Choroid plexus epithelial cell (primary cell): Measurements from ENCODE around the gene UTS2B.
"Not testable (repeated sequence)": the region's sequence is repeated elsewhere in the genome, so short reads cannot be mapped to it uniquely, and the experiment has no call there.

Source experiments
- DNase-seq: peaks from one replicate; pipeline ENCODE4 v3.0.0-alpha.2; 2010; ENCODE audit warnings: low read depth
- H3K4me3 ChIP-seq: 2 replicates; pipeline ENCODE4 v1.5.1; 2011; ENCODE audit warnings: low read depth, mild to moderate bottlenecking, control low read depth, low read length, moderate library complexity
- TF ChIP-seq, protein P1 (sequence below): conservative IDR thresholded peaks from 2 replicates; pipeline ENCODE4 v1.5.1; 2011; ENCODE audit warnings: low read depth, mild to moderate bottlenecking, control low read depth, inconsistent platforms, low read length, moderate library complexity

UTS2B gene

DNA sequence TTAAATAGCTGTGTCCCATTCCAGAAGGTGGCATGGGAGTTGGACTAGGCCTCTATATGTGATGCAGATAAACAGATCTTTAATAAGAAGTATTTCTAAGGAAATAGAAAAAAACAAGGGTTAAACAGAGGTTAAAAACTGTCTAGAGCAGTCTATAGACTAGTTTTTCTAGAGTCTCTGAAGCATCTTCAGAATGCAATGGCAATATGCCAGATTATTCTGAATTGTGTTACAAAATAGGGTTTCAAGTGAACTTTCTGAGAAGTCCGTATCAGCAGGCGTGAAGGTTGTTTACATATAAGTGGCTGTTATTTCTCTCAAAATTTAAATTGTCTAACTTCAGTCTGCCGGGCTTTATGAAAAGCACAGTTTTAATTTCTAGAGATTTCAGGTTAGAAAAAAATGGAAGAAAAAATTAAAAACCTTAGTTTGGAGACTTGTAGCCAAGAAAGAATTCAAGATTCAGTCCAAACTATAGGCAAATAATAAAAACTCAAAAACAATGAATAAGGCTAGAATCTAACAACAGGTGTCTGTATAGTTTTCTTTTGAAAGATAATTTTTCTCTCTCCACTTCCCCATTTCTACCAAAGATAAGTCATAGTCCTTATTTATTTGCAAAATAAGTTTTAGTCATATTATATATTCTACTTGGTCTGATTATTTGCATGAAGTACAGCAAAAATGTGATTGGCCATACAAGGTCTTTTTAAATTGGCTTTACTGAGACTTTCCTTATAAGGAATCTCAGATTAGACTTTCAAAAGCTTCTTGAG is 76.0 kb downstream of the UTS2B start:
- TF ChIP-seq, protein P1, sequence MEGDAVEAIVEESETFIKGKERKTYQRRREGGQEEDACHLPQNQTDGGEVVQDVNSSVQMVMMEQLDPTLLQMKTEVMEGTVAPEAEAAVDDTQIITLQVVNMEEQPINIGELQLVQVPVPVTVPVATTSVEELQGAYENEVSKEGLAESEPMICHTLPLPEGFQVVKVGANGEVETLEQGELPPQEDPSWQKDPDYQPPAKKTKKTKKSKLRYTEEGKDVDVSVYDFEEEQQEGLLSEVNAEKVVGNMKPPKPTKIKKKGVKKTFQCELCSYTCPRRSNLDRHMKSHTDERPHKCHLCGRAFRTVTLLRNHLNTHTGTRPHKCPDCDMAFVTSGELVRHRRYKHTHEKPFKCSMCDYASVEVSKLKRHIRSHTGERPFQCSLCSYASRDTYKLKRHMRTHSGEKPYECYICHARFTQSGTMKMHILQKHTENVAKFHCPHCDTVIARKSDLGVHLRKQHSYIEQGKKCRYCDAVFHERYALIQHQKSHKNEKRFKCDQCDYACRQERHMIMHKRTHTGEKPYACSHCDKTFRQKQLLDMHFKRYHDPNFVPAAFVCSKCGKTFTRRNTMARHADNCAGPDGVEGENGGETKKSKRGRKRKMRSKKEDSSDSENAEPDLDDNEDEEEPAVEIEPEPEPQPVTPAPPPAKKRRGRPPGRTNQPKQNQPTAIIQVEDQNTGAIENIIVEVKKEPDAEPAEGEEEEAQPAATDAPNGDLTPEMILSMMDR = no peak
- peak; percentile 90 for DNase-seq
- no peak overlapping the region for H3K4me3 ChIP-seq

DNA sequence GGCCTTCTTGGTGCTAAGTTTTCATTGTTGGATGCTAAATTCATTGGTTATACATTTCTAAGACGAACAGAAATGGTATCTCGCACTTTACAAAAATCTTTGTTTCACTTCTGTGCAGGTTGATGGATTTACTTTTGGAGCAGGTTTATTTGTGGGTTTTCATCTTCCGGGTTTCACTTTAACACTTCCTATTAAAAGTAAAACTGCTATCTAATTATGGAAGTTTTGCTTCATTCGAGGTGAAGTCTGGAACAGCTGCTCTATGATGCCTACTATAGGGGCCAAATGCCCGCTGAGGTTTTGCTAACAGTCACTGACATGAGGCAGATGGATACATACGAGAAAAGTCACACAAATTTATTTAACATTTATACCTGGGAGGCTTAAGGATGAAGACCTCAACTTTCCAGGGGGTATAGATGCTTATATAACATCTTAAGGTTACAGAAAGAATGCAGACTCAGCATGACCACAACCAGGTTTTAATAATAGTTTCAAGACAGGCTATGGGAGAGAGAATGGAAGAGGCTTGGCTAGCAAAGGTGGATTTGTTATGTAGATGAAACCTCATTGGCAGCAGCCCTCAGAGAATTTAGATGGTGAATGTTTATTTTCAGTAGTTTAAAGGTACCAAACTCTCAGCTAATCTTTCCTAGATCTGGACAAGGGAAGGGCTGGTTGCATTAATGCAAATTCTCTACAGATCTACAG is 77.1 kb downstream of the UTS2B start:
- TF ChIP-seq, protein P1 = no peak
- H3K4me3 ChIP-seq = no peak overlapping the region
- no peak for DNase-seq

DNA sequence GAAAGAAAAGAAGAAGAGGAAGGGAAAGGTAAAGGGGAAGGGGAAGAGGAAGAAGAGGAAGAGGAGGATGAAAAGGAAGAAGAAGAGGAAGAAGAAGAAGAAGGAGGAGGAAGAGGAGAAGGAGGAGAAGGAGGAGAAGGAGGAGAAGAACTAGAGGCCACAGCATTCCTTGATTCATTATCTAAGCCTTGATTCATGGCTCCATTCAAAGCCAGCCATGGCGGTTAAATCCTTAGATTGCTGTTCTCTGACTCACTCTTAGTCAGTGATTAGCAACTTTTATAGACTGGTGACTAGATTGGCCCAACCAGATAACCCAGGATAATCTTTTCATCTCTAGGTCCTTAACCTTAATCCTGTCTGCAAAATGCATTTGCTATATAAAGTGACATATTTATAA is 83.7 kb downstream of the UTS2B start:
- peak; percentile 54 for DNase-seq
- no peak overlapping the region for H3K4me3 ChIP-seq
- TF ChIP-seq, protein P1 = no peak

DNA sequence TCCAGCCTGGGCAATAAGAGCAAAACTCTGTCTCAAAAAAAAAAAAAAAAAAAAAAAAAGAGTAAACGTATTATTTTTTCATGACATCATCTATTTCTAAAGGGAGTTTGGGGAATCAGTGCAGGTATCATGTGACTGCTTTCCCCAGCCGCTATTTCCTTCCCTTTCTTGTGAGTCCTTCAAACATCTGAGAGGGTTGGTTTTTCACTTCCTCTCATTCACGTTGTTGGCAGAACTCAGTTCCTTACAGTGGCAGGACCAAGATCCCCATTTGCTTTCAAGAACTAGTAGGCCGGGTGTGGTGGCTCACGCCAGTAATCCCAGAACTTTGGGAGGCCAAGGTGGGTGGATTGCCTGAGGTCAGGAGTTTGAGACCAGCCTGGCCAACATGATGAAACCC is 84.3 kb downstream of the UTS2B start:
- not testable (repeated sequence) for H3K4me3 ChIP-seq, DNase-seq

DNA sequence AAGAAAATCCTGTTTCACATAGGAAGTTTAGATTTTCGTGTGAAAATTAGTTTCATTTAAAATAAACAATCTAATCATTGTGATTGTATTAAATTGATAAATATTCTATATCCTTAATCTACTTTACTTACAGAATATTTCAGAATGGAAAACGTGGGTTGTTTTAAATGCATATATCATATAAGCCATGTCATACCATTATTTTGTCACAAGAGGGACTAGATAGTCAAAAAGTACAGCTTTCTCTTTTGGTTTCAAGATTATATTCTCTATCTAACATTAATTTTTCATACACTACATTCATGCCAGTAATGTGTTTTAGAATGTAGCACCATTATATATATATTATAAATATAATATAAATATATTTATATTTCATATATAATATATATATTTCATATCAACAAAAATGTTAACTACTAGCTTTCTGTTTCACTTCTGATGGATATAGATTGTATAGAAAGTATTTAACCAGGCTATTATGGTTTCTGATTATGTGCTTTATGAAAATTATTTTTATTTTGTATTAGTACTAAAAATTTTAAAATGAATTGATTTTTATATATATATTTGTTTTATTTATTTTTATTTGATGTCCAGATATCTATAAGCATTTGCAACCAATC is 86.0 kb downstream of the UTS2B start:
- DNase-seq = peak; percentile 53
- TF ChIP-seq, protein P1 = peak; percentile 58
- H3K4me3 ChIP-seq = no peak overlapping the region

DNA sequence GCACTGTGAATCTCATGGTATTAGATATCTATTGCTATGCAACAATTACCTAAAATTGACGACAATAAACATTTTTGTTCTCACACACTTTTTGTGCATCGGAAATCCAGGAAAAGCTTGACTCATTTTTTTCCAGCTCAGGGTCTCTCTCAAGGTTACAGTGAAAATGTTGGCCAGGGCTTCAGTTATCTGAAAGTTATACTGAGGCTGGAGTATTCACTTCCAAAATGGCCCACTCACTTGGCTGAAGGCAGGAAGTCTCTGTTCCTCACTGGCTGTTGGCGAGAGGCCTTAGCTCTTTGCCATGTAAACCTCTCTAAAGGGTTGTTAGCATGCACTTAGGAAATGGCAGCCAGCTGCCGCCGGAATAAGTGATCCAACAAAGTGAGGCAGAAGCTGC is 89.8 kb downstream of the UTS2B start:
- TF ChIP-seq, protein P1 = no peak
- DNase-seq = no peak

DNA sequence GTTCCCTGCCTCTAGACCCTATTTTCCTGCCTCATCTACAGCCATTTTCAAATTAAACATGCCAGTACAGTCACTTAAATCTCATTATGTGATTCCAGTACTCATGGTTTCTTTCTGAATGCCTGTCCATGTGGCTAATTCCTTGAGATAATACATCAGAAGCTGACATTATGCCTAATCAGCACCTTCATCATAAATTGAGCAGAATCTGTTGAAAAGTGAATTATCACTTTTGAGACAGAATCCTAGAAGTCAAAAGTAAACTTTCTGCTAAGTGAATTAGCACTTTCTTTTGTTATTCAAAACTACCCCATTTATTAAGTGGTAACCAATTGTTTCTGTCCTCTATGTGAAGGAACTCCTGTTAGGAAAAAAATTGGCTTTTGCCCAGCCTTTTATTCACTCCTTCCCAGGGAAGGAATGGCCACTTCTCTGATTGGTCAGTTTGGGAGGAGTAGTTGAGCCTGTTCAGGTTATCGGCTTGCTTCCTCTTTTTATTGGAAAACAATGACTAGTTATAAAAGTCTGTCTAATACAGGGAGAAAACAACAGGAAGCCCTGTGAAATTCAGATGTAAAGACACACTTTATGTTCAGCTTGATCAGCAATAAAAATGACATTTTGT is 90.8 kb downstream of the UTS2B start:
- no peak for DNase-seq
- TF ChIP-seq, protein P1 = no peak
- H3K4me3 ChIP-seq = no peak overlapping the region

More for the DNA sequence above, 89.8 kb downstream of the UTS2B start:
- H3K4me3 ChIP-seq = no peak overlapping the region
